Endothelial cell (in vitro differentiated cells): Measurements from ENCODE around the gene EPHB4. TPM values are rescaled to one million over a fixed set of nuclear protein-coding genes. Genes with fewer than 3 reads are reported as not detected.
"Not testable (repeated sequence)": the region's sequence is repeated elsewhere in the genome, so short reads cannot be mapped to it uniquely, and the experiment has no call there.

ENCODE experiments used
- DNase-seq: peaks from one replicate; pipeline ENCODE4 v3.0.0; 2021; ENCODE audit warnings: low spot score
- H3K27ac Mint-ChIP-seq: one replicate; pipeline ENCODE4 v1.8.0; 2021; ENCODE audit warnings: mixed read lengths, inconsistent platforms; ENCODE audit not compliant: unreplicated experiment
- H3K27me3 Mint-ChIP-seq: one replicate; pipeline ENCODE4 v1.8.0; 2021; ENCODE audit warnings: mild to moderate bottlenecking, moderate library complexity, mixed read lengths, inconsistent platforms; ENCODE audit not compliant: unreplicated experiment
- H3K36me3 Mint-ChIP-seq: one replicate; pipeline ENCODE4 v1.8.0; 2021; ENCODE audit warnings: mild to moderate bottlenecking, low read depth, mixed read lengths, inconsistent platforms; ENCODE audit not compliant: unreplicated experiment
- H3K4me1 Mint-ChIP-seq: one replicate; pipeline ENCODE4 v1.8.0; 2021; ENCODE audit warnings: mild to moderate bottlenecking, mixed read lengths, inconsistent platforms; ENCODE audit not compliant: unreplicated experiment
- H3K4me3 Mint-ChIP-seq: one replicate; pipeline ENCODE4 v1.8.0; 2021; ENCODE audit warnings: mild to moderate bottlenecking, mixed read lengths, inconsistent platforms; ENCODE audit not compliant: unreplicated experiment
- H3K9me3 Mint-ChIP-seq: one replicate; pipeline ENCODE4 v1.8.0; 2021; ENCODE audit warnings: mixed read lengths, inconsistent platforms; ENCODE audit not compliant: unreplicated experiment
- CTCF ChIP-seq: fragments of 200-600 bp; sonication (generic); IDR thresholded peaks from one replicate; pipeline ENCODE4 v1.5.0; 2021; ENCODE audit warnings: antibody characterized with exemption; ENCODE audit not compliant: unreplicated experiment
- total RNA-seq: library from RNA; stranded (reverse); fragmentation: NEBNext Ultra II Directional; extraction: Animal tissue kit (Norgen Biotek cat#: 25700); gene quantifications from one replicate; pipeline ENCODE4 v1.2.1, GENCODE V29; 2021; ENCODE audit not compliant: unreplicated experiment

Gene EPHB4
- total RNA-seq, 1 donor from 2014 or later, result 288 TPM

- H3K36me3 Mint-ChIP-seq, result peaks cover 47% of the 10 kb centered on the region
- H3K4me1 Mint-ChIP-seq, result peaks cover 26% of the 10 kb centered on the region
- DNase-seq, result no peak
Measured at GRCh38 chr7:100822236-100823139, 4.8 kb downstream of the EPHB4 start.

GRCh38 chr7:100819586-100819985 is 7.7 kb downstream of the EPHB4 start:
- H3K9me3 Mint-ChIP-seq, result no peaks in the 10 kb centered on the region
- H3K27ac Mint-ChIP-seq, result no peak overlapping the region
- peak overlapping the region; percentile 79 for H3K4me3 Mint-ChIP-seq
- peaks cover 1% of the 10 kb centered on the region for H3K27me3 Mint-ChIP-seq
- DNase-seq, result no peak
- H3K4me1 Mint-ChIP-seq, result peaks cover 12% of the 10 kb centered on the region
- no peak for TF ChIP-seq CTCF
- peaks cover 40% of the 10 kb centered on the region for H3K36me3 Mint-ChIP-seq

More at GRCh38 chr7:100822236-100823139, 4.8 kb downstream of the EPHB4 start:
- H3K9me3 Mint-ChIP-seq, result peaks cover 4% of the 10 kb centered on the region
- TF ChIP-seq CTCF, result no peak
- peak overlapping the region; percentile 87 for H3K4me3 Mint-ChIP-seq
- no peak overlapping the region for H3K27ac Mint-ChIP-seq
- peaks cover 11% of the 10 kb centered on the region for H3K27me3 Mint-ChIP-seq

- H3K9me3 Mint-ChIP-seq, result no peaks in the 10 kb centered on the region
Measured at GRCh38 chr7:100818825-100819224, 8.5 kb downstream of the EPHB4 start.

GRCh38 chr7:100818366-100818765 is 9.0 kb downstream of the EPHB4 start:
- Mint-ChIP-seq H3K36me3 (peaks cover 36% of the 10 kb centered on the region), H3K27me3 (peaks cover 1% of the 10 kb centered on the region), H3K27ac (no peak overlapping the region), H3K4me1 (peaks cover 12% of the 10 kb centered on the region), H3K9me3 (no peaks in the 10 kb centered on the region), H3K4me3 (no peak overlapping the region)
- no peak for DNase-seq
- no peak for TF ChIP-seq CTCF

More at GRCh38 chr7:100818825-100819224, 8.5 kb downstream of the EPHB4 start:
- Mint-ChIP-seq H3K4me1 (peaks cover 12% of the 10 kb centered on the region), H3K27ac (no peak overlapping the region), H3K36me3 (peaks cover 36% of the 10 kb centered on the region), H3K27me3 (peaks cover 1% of the 10 kb centered on the region), H3K4me3 (peak overlapping the region; percentile 61)
- no peak for TF ChIP-seq CTCF
- DNase-seq, result no peak

GRCh38 chr7:100817097-100817496 is 10.2 kb downstream of the EPHB4 start:
- peaks cover 10% of the 10 kb centered on the region for H3K4me1 Mint-ChIP-seq
- H3K9me3 Mint-ChIP-seq, result no peaks in the 10 kb centered on the region
- H3K27me3 Mint-ChIP-seq, result no peaks in the 10 kb centered on the region
- H3K4me3 Mint-ChIP-seq, result no peak overlapping the region
- H3K27ac Mint-ChIP-seq, result no peak overlapping the region
- no peak for TF ChIP-seq CTCF
- no peak for DNase-seq
- H3K36me3 Mint-ChIP-seq, result peaks cover 33% of the 10 kb centered on the region

- H3K27me3 Mint-ChIP-seq, H3K27ac Mint-ChIP-seq, H3K4me3 Mint-ChIP-seq, DNase-seq, H3K9me3 Mint-ChIP-seq, H3K4me1 Mint-ChIP-seq: not testable (repeated sequence)
- H3K36me3 Mint-ChIP-seq, result peaks cover 33% of the 10 kb centered on the region
Measured at GRCh38 chr7:100816515-100816914, 10.8 kb downstream of the EPHB4 start.
